SH-SY5Y (cell line): ENCODE measurements around the gene SGCD.

Source experiments
- GATA2 ChIP-seq: IDR thresholded peaks from 2 replicates; pipeline ENCODE4 v1.6.1; 2011; ENCODE audit warnings: mild to moderate bottlenecking, low read depth, low read length
- GATA3 ChIP-seq: IDR thresholded peaks from 2 replicates; pipeline ENCODE4 v1.6.1; 2011; ENCODE audit warnings: low read depth, mild to moderate bottlenecking, low read length, moderate library complexity

DNA sequence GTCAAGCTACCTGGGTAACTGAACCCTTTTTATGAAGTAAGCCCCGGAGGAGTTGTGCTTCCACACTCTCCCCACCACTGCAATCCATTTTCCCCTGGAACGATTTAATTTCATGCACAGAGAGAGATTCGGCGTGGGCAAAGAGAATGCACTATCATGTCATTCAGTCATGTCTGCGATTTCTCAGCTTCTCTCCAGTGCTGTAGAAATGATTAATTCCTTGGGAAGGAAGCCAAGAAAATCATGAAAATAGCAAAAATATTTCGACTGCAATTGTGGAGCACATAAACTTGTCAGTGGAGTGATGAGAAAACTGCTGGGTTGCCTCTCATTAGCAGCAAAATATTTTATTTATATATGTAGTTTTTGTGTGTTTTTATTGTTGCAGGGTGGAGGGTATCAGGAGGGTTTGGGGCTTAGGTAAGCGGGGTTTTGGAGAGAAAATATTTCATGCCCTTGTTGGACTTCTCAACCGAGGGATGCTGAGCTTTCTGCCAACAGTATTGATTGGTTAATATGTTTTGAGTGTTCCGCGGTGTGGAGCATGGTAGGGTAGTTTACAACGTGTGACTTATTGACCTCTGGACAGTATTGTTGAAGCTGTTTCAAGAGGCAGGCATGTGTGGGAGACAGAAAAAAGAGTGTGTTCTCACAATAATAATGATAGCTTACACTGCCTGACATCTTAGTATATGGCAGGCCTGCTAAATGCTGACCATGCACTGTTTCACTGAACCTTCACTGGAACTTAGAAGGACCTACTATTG, 69.3 kb downstream of the SGCD start:
- TF ChIP-seq GATA3 (no peak), GATA2 (no peak)
